Pons (tissue), 1 donor: ENCODE results near the gene FSCB.
A peak's percentile ranks its signal among the peaks of the same experiment; 100 is the strongest.
"Not testable (repeated sequence)": the region's sequence is repeated elsewhere in the genome, so short reads cannot be mapped to it uniquely, and the experiment has no call there.

Experiments
- DNase-seq: peaks from one replicate; pipeline ENCODE4 v3.0.0-alpha.2; 2016; ENCODE audit warnings: low spot score

FSCB gene

GRCh38 chr14:44507183-44507582 lies at the start of gene FSCB:
Gene FSCB, minus strand, starts transcription at chr14:44507283. Its CDS starts 296 bp downstream, at chr14:44506987.
- no peak for DNase-seq

- DNase-seq: no peak
Observed at GRCh38 chr14:44531658-44532057, 24.6 kb upstream of the FSCB start.

GRCh38 chr14:44530475-44530874 lies 23.4 kb upstream of the FSCB start:
- DNase-seq: no peak

- DNase-seq: peak; percentile 84
Observed at GRCh38 chr14:44529026-44529425, 21.9 kb upstream of the FSCB start.

GRCh38 chr14:44528180-44528579 lies 21.1 kb upstream of the FSCB start:
- DNase-seq: no peak

GRCh38 chr14:44525237-44525636 lies 18.2 kb upstream of the FSCB start:
- DNase-seq: no peak

GRCh38 chr14:44515668-44516067 lies 8.6 kb upstream of the FSCB start:
- DNase-seq: not testable (repeated sequence)

GRCh38 chr14:44508834-44509233 lies 1.8 kb upstream of the FSCB start:
- DNase-seq: no peak

- DNase-seq: no peak
Observed at GRCh38 chr14:44505588-44505987, 1.5 kb downstream of the FSCB start.

GRCh38 chr14:44497148-44497547 lies 9.9 kb downstream of the FSCB start:
- no peak for DNase-seq

GRCh38 chr14:44494137-44494536 lies 12.9 kb downstream of the FSCB start:
- DNase-seq: no peak

- DNase-seq: peak; percentile 37
Observed at GRCh38 chr14:44490966-44491365, 16.1 kb downstream of the FSCB start.

GRCh38 chr14:44477953-44478352 lies 29.1 kb downstream of the FSCB start:
- DNase-seq: no peak

- DNase-seq: no peak
Observed at GRCh38 chr14:44468771-44469170, 38.3 kb downstream of the FSCB start.

- no peak for DNase-seq
Observed at GRCh38 chr14:44463356-44464004, 43.6 kb downstream of the FSCB start.

GRCh38 chr14:44462381-44462780 lies 44.7 kb downstream of the FSCB start:
- DNase-seq: no peak

- no peak for DNase-seq
Observed at GRCh38 chr14:44461811-44462210, 45.3 kb downstream of the FSCB start.
